Neutrophil (primary cell): Measurements from ENCODE around the gene CACNA2D3.

ENCODE experiments used
- H3K27ac ChIP-seq: fragments of 200-600 bp; sonication (generic); 2 replicates; pipeline ENCODE4 v1.5.1; 2016; ENCODE audit warnings: mild to moderate bottlenecking, moderate library complexity
- H3K27me3 ChIP-seq: fragments of 200-600 bp; sonication (generic); 2 replicates; pipeline ENCODE4 v1.6.0; 2016; ENCODE audit warnings: mild to moderate bottlenecking
- H3K36me3 ChIP-seq: fragments of 200-600 bp; sonication (generic); 2 replicates; pipeline ENCODE4 v1.5.1; 2017
- H3K4me1 ChIP-seq, 2 experiments: fragments of 200-600 bp in 1 of 2; sonication (generic) in 1 of 2; 1 replicate in 1 of 2; 2 replicates in 1 of 2; pipeline versions ENCODE4 v1.5.1 to v1.6.1; 2013 to 2016; ENCODE audit warnings: low read depth in 1 of 2, low read length in 1 of 2, mild to moderate bottlenecking in 1 of 2, moderate library complexity in 1 of 2; ENCODE audit not compliant: control insufficient read depth in 1 of 2, insufficient read depth in 1 of 2
- H3K4me3 ChIP-seq, 2 experiments: fragments of 200-600 bp in 1 of 2; sonication (generic) in 1 of 2; 1 replicate in 1 of 2; 2 replicates in 1 of 2; pipeline ENCODE4 v1.5.1; 2013 to 2016; ENCODE audit warnings: low read depth in 1 of 2, low read length in 1 of 2, mild to moderate bottlenecking in 1 of 2, moderate library complexity in 1 of 2
- H3K9me3 ChIP-seq: fragments of 200-600 bp; sonication (generic); 2 replicates; pipeline ENCODE4 v1.5.1; 2016
- TF ChIP-seq, protein P1 (sequence below): fragments of 200-600 bp; sonication (generic); IDR thresholded peaks from 2 replicates; pipeline ENCODE4 v1.5.1; 2016; ENCODE audit warnings: antibody characterized with exemption

The CACNA2D3 gene

DNA sequence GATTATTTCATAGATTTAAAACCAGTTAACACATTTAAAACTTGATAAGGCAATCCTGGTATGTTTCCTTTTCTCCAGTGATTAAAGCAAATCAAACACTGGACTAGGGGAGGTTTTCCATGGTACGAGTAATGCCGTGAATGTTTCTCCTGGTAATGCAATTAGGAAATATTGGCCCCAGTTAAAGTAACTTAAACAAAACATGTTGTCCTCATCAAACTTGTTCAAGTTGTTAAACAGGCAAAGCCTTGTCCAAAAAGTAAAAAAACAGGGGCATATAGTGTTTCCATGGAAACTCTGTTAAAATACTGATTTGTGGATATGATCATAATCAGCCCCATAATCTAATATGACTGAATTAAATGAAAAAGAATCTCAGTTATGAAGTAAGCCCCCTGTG lies 818.6 kb downstream of the CACNA2D3 start:
- Histone ChIP-seq H3K27ac (no peak overlapping the region), H3K9me3 (no peaks in the 10 kb centered on the region), H3K4me3 (no peak overlapping the region), H3K4me1 (peaks cover 0 to 6% of the 10 kb centered on the region in 2 experiments), H3K36me3 (no peaks in the 10 kb centered on the region), H3K27me3 (no peaks in the 10 kb centered on the region)
- TF ChIP-seq, protein P1, sequence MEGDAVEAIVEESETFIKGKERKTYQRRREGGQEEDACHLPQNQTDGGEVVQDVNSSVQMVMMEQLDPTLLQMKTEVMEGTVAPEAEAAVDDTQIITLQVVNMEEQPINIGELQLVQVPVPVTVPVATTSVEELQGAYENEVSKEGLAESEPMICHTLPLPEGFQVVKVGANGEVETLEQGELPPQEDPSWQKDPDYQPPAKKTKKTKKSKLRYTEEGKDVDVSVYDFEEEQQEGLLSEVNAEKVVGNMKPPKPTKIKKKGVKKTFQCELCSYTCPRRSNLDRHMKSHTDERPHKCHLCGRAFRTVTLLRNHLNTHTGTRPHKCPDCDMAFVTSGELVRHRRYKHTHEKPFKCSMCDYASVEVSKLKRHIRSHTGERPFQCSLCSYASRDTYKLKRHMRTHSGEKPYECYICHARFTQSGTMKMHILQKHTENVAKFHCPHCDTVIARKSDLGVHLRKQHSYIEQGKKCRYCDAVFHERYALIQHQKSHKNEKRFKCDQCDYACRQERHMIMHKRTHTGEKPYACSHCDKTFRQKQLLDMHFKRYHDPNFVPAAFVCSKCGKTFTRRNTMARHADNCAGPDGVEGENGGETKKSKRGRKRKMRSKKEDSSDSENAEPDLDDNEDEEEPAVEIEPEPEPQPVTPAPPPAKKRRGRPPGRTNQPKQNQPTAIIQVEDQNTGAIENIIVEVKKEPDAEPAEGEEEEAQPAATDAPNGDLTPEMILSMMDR, result no peak

DNA sequence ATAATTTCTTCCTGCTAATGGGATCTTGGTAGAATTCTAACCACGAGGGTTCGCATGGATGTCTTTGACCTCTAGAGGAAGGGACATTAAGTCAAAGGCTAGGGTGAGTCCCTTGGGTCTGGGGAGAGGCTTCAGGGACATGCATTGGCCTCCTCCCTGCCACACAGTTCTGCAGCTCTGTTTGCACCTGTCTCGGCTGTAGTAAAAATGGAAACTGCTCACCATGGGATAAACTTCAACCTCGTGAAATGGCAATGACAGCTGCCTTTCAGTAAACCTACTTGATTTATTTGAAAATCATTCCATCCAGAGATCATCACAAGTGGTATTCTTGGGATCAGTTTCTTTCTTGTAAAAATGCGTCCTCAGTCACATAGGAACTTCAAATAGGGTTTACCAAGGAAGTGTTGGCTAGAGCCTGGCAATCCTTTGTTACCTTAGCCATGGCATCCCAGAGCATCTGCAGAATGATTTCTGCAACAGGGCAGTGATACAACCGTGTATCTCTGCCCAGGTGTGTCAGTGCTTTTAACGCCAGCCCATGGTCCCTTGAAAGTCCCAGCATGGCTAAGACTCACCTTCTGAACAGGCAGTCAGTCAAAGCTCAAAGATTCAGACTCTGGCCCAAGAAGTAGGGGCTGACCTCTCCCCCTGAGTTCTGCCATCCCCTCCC lies 819.5 kb downstream of the CACNA2D3 start:
- TF ChIP-seq, protein P1, result no peak
- H3K4me3 ChIP-seq, result no peak overlapping the region
- H3K36me3 ChIP-seq, result no peaks in the 10 kb centered on the region
- H3K27ac ChIP-seq, result no peak overlapping the region
- no peaks in the 10 kb centered on the region for H3K9me3 ChIP-seq
- peaks cover 0 to 6% of the 10 kb centered on the region in 2 experiments for H3K4me1 ChIP-seq
- H3K27me3 ChIP-seq, result no peaks in the 10 kb centered on the region

DNA sequence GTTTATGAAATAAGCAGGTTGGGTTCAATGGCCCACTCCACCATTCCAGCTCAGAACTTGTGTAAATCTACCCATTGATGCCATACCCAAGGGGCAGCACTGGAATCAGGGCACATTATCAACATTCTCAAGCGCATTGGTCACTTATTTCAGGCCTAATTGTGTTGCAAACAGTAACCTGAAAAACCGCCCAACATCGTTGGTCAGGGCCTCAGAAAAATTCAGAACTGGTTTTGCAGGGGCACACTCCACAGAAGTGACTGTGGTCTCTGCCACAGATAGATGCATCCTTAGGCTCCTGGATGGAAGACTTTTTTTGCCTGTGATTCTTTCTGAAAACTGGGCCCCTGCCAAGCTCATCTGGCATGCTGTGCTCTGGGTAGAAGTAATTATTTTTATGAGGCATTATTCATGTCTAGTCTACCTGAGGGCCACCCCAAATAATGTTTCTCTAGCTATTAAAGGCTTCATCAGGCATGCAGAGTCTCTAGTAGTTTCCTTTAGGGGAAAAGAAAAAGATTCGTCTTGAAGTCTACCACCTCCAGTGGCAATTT lies 827.2 kb downstream of the CACNA2D3 start:
- H3K27me3 ChIP-seq, result no peaks in the 10 kb centered on the region
- H3K36me3 ChIP-seq, result no peaks in the 10 kb centered on the region
- no peaks in the 10 kb centered on the region for H3K4me1 ChIP-seq
- H3K4me3 ChIP-seq, result no peak overlapping the region
- H3K9me3 ChIP-seq, result no peaks in the 10 kb centered on the region
- H3K27ac ChIP-seq, result no peak overlapping the region
- TF ChIP-seq, protein P1, result no peak

DNA sequence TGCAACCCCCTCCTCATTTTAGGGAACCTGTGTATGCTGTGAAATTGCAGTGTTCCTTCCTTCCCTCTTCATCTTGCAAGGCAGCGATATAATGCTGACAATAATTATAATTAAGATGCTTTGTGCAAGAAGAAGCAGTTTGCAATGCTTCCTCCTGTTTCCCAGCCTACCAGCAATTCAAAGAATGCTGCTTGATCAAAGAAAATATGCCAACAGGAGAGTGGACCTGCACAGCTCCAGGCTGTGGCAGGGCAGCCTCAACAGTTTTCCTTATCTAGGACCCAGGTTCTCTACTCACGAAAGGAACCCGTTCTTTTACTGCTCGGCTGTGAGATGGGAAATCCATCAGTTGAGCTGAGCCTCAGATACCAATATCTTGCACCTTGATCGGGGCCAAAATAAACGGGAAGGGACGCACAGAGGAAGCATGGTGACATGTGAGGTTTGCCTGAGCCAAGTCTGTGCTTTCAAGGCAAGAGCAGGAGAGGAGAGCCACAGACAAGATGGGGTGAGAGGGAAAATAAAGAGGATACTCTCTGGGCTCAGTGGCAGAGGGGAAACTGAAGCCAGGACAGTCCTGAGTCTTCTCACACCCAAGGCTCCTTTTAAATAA lies 828.1 kb downstream of the CACNA2D3 start:
- Histone ChIP-seq H3K4me1 (no peaks in the 10 kb centered on the region), H3K27me3 (no peaks in the 10 kb centered on the region), H3K4me3 (no peak overlapping the region), H3K27ac (no peak overlapping the region), H3K36me3 (no peaks in the 10 kb centered on the region), H3K9me3 (no peaks in the 10 kb centered on the region)
- TF ChIP-seq, protein P1, result no peak

DNA sequence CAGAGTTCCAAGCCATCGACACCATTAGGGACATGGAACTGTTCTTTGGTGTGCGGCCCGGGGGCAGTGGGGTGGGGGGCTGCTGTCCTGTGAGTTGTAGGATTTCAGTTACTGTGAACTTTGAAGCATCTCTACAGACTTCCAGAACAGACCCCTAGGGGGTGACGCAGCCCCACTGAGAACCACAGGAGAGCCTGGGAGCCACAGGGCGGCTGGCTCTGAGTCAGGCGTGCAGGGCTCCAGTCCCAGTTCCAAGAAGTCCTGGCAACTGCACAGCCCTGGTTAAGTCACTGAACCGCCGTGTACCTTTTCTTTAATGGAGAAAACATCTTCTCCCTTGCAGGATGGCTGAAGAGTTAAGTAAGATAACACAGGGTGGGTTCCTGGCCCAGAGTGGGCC lies 829.1 kb downstream of the CACNA2D3 start:
- Histone ChIP-seq H3K36me3 (no peaks in the 10 kb centered on the region), H3K27me3 (no peaks in the 10 kb centered on the region), H3K27ac (no peak overlapping the region), H3K4me1 (no peaks in the 10 kb centered on the region), H3K9me3 (no peaks in the 10 kb centered on the region), H3K4me3 (no peak overlapping the region)
- TF ChIP-seq, protein P1, result no peak
